Uterus (tissue), 2 donors: ENCODE results near the gene U2SURP.

ENCODE experiments used
- POLR2A ChIP-seq, 2 donors: fragments of 450-650 bp; IDR thresholded peaks; one replicate each; pipeline ENCODE4 v1.6.1; 2016; ENCODE audit warnings: antibody characterized with exemption in 2 of 2, mild to moderate bottlenecking in 1 of 2, moderate library complexity in 1 of 2
- TF ChIP-seq, protein P1 (sequence below), 4 experiments: fragments of 200-600 bp in 2 of 4; fragments of 450-650 bp in 2 of 4; sonication (generic) in 2 of 4; IDR thresholded peaks; one replicate each; pipeline ENCODE4 v1.5.1; 2016 to 2019; ENCODE audit warnings: antibody characterized with exemption in 4 of 4, mild to moderate bottlenecking in 2 of 4, moderate library complexity in 1 of 4

DNA sequence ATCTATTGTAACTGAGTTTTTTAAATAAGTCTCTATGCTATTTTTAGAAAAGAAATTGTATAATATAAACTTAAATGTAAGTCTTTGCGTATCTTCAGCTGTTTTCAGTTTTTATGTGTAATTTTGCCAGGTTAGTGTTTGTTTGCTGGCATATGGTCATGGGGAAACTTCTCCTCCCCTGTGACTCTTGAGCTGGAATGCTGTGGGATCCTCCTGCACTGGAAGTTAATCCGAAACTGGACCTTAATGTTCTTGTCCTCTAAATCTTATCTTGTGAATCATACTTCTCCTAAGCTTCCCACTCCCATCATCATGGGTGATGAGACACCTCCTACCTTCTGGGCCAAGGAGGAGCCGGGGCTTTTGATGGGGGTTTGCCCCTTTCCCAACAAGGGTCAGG is 65.8 kb downstream of the U2SURP start:
- TF ChIP-seq, protein P1, sequence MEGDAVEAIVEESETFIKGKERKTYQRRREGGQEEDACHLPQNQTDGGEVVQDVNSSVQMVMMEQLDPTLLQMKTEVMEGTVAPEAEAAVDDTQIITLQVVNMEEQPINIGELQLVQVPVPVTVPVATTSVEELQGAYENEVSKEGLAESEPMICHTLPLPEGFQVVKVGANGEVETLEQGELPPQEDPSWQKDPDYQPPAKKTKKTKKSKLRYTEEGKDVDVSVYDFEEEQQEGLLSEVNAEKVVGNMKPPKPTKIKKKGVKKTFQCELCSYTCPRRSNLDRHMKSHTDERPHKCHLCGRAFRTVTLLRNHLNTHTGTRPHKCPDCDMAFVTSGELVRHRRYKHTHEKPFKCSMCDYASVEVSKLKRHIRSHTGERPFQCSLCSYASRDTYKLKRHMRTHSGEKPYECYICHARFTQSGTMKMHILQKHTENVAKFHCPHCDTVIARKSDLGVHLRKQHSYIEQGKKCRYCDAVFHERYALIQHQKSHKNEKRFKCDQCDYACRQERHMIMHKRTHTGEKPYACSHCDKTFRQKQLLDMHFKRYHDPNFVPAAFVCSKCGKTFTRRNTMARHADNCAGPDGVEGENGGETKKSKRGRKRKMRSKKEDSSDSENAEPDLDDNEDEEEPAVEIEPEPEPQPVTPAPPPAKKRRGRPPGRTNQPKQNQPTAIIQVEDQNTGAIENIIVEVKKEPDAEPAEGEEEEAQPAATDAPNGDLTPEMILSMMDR (IDR thresholded peaks at IDR 0.05), result no peak
- no peak for TF ChIP-seq POLR2A (IDR thresholded peaks at IDR 0.05)
